ENCODE results near the gene C6orf120.

- TF ChIP-seq EZH2 (IDR thresholded peaks at IDR 0.05; ENCODE audit: insufficient read depth, low read length) (no peak), CTCF (IDR thresholded peaks at IDR 0.05; ENCODE audit: insufficient read depth, low read depth, low read length) (no peak)
Observed at GRCh38 chr6:169701954-169702839, at the start of gene C6orf120, which contains the start of gene WDR27.
